ENCODE measurements around the gene CPSF4L. TPM values are rescaled to one million over a fixed set of nuclear protein-coding genes. Genes with fewer than 3 reads are reported as not detected.
"Not testable (repeated sequence)": the region's sequence is repeated elsewhere in the genome, so short reads cannot be mapped to it uniquely, and the experiment has no call there.

Gene CPSF4L
- polyA plus RNA-seq, 1 donor from 2014 or later = not detected

- H3K27ac Mint-ChIP-seq = no peak overlapping the region
- H3K4me1 Mint-ChIP-seq = peaks cover 5 to 6% (median 6%) of the 10 kb centered on the region in 3 donors
- H3K9me3 Mint-ChIP-seq = peaks cover 0 to 5% (median 0%) of the 10 kb centered on the region in 3 donors
Measured at GRCh38 chr17:73267648-73268537, 6.2 kb upstream of the CPSF4L start.

GRCh38 chr17:73266796-73267195 is 5.1 kb upstream of the CPSF4L start:
- no peaks in the 10 kb centered on the region for H3K36me3 Mint-ChIP-seq

More at GRCh38 chr17:73267648-73268537, 6.2 kb upstream of the CPSF4L start:
- no peaks in the 10 kb centered on the region for H3K36me3 Mint-ChIP-seq
- H3K27me3 Mint-ChIP-seq = no peaks in the 10 kb centered on the region
- no peak overlapping the region for H3K4me3 Mint-ChIP-seq

GRCh38 chr17:73265646-73266640 is 4.3 kb upstream of the CPSF4L start:
- H3K9me3 Mint-ChIP-seq = peaks cover 0 to 4% (median 0%) of the 10 kb centered on the region in 3 donors
- no peak overlapping the region for H3K4me3 Mint-ChIP-seq
- peaks cover 2 to 3% (median 2%) of the 10 kb centered on the region in 3 donors for H3K4me1 Mint-ChIP-seq
- H3K27ac Mint-ChIP-seq = no peak overlapping the region
- H3K36me3 Mint-ChIP-seq = no peaks in the 10 kb centered on the region
- no peaks in the 10 kb centered on the region for H3K27me3 Mint-ChIP-seq

More at GRCh38 chr17:73266796-73267195, 5.1 kb upstream of the CPSF4L start:
- no peaks in the 10 kb centered on the region for H3K27me3 Mint-ChIP-seq
- peaks cover 0 to 5% (median 0%) of the 10 kb centered on the region in 3 donors for H3K9me3 Mint-ChIP-seq
- H3K27ac Mint-ChIP-seq = no peak overlapping the region
- peaks cover 5 to 6% (median 6%) of the 10 kb centered on the region in 3 donors for H3K4me1 Mint-ChIP-seq
- H3K4me3 Mint-ChIP-seq = peak overlapping the region in 1 of 4 donors; percentile 28

- H3K27me3 Mint-ChIP-seq, H3K36me3 Mint-ChIP-seq, H3K4me3 Mint-ChIP-seq, H3K4me1 Mint-ChIP-seq, H3K9me3 Mint-ChIP-seq, H3K27ac Mint-ChIP-seq: not testable (repeated sequence)
Measured at GRCh38 chr17:73264448-73264847, 2.8 kb upstream of the CPSF4L start.

GRCh38 chr17:73262676-73263642 is 1.3 kb upstream of the CPSF4L start:
- Mint-ChIP-seq H3K36me3 (no peaks in the 10 kb centered on the region), H3K27ac (peak overlapping the region in 1 of 3 donors; percentile 73), H3K27me3 (peaks cover 1% of the 10 kb centered on the region), H3K4me3 (peak overlapping the region in 2 of 4 donors; percentile 39 to 61), H3K9me3 (peaks cover 0 to 2% (median 0%) of the 10 kb centered on the region in 3 donors), H3K4me1 (no peaks in the 10 kb centered on the region)

- Mint-ChIP-seq H3K4me3 (peak overlapping the region in 1 of 4 donors; percentile 61), H3K27ac (no peak overlapping the region), H3K9me3 (peaks cover 0 to 2% (median 0%) of the 10 kb centered on the region in 3 donors), H3K36me3 (no peaks in the 10 kb centered on the region), H3K27me3 (peaks cover 1% of the 10 kb centered on the region), H3K4me1 (no peaks in the 10 kb centered on the region)
Measured at GRCh38 chr17:73261952-73262675, 434 bp upstream of the CPSF4L start.

GRCh38 chr17:73257516-73257915 is 4.2 kb downstream of the CPSF4L start:
- Mint-ChIP-seq H3K27ac (no peak overlapping the region), H3K9me3 (no peaks in the 10 kb centered on the region), H3K4me3 (no peak overlapping the region), H3K27me3 (peaks cover 1% of the 10 kb centered on the region), H3K4me1 (peaks cover 0 to 1% (median 0%) of the 10 kb centered on the region in 3 donors), H3K36me3 (no peaks in the 10 kb centered on the region)

- H3K9me3 Mint-ChIP-seq = no peaks in the 10 kb centered on the region
Measured at GRCh38 chr17:73256220-73256619, 5.5 kb downstream of the CPSF4L start.

GRCh38 chr17:73255671-73256181 is 6.0 kb downstream of the CPSF4L start:
- no peaks in the 10 kb centered on the region for H3K9me3 Mint-ChIP-seq
- no peaks in the 10 kb centered on the region for H3K36me3 Mint-ChIP-seq
- no peak overlapping the region for H3K4me3 Mint-ChIP-seq
- H3K4me1 Mint-ChIP-seq = peaks cover 0 to 1% (median 0%) of the 10 kb centered on the region in 3 donors
- H3K27me3 Mint-ChIP-seq = peaks cover under 1% of the 10 kb centered on the region
- no peak overlapping the region for H3K27ac Mint-ChIP-seq

More at GRCh38 chr17:73256220-73256619, 5.5 kb downstream of the CPSF4L start:
- Mint-ChIP-seq H3K4me1 (peaks cover 0 to 1% (median 0%) of the 10 kb centered on the region in 3 donors), H3K36me3 (no peaks in the 10 kb centered on the region), H3K4me3 (no peak overlapping the region), H3K27ac (no peak overlapping the region), H3K27me3 (peaks cover 1% of the 10 kb centered on the region)

GRCh38 chr17:73251871-73252270 is 9.8 kb downstream of the CPSF4L start:
- Mint-ChIP-seq H3K4me3 (no peak overlapping the region), H3K36me3 (no peaks in the 10 kb centered on the region), H3K4me1 (peaks cover 0 to 1% (median 0%) of the 10 kb centered on the region in 3 donors), H3K9me3 (no peaks in the 10 kb centered on the region), H3K27ac (peak overlapping the region in 1 of 3 donors; percentile 27), H3K27me3 (no peaks in the 10 kb centered on the region)

GRCh38 chr17:73250851-73251640 is 10.6 kb downstream of the CPSF4L start:
- Mint-ChIP-seq H3K9me3 (no peaks in the 10 kb centered on the region), H3K27me3 (no peaks in the 10 kb centered on the region), H3K27ac (no peak overlapping the region), H3K4me3 (no peak overlapping the region), H3K4me1 (peaks cover 0 to 1% (median 0%) of the 10 kb centered on the region in 3 donors), H3K36me3 (no peaks in the 10 kb centered on the region)

GRCh38 chr17:73249700-73250099 is 12.0 kb downstream of the CPSF4L start:
- Mint-ChIP-seq H3K27ac (peak overlapping the region in 1 of 3 donors; percentile 28), H3K9me3 (no peaks in the 10 kb centered on the region), H3K4me3 (no peak overlapping the region), H3K36me3 (no peaks in the 10 kb centered on the region), H3K4me1 (no peaks in the 10 kb centered on the region), H3K27me3 (no peaks in the 10 kb centered on the region)

Data from IgD-negative memory B cell (primary cell).